SK-N-SH (cell line): ENCODE data around the gene MLLT3. TPM values are rescaled to one million over a fixed set of nuclear protein-coding genes. Genes with fewer than 3 reads are reported as not detected.

Source experiments
- CTCF ChIA-PET: fragments of 300-600, 350-600 bp; formaldehyde crosslinking; extraction: SDS; loops from one replicate; lab custom pipeline; 2021; lab: Yijun Ruan, JAX
- POLR2A ChIA-PET: fragments of 350-600 bp; sonication (Branson Sonifier 250); formaldehyde crosslinking; extraction: SDS; loops from one replicate; lab custom pipeline; 2020; ENCODE audit warnings: antibody characterized with exemption, inconsistent platforms; lab: Yijun Ruan, JAX
- DNase-seq: peaks from one replicate; pipeline ENCODE4 v3.0.0; 2012
- H2AFZ ChIP-seq: fragments of 200-600 bp; sonication (generic); 2 replicates; pipeline ENCODE4 v1.8.1; 2016; ENCODE audit warnings: antibody characterized with exemption, mild to moderate bottlenecking, low read depth
- H3F3A ChIP-seq: fragments of 200-600 bp; sonication (generic); replicated peaks from 2 replicates; pipeline ENCODE3; 2016; ENCODE audit warnings: antibody characterized with exemption, mild to moderate bottlenecking; ENCODE audit not compliant: insufficient read depth
- H3K27ac ChIP-seq, 2 experiments: fragments of 200-500 bp in 1 of 2; fragments of 200-600 bp in 1 of 2; sonication (Bioruptor generic) in 1 of 2; sonication (generic), shearing (Covaris generic) in 1 of 2; 2 replicates each; pipeline versions ENCODE4 v1.5.1 to v1.6.1; 2014 to 2016; ENCODE audit warnings: low read depth in 2 of 2, inconsistent platforms in 1 of 2, low read length in 1 of 2, mild to moderate bottlenecking in 1 of 2, mixed read lengths in 1 of 2
- H3K27me3 ChIP-seq: fragments of 200-600 bp; sonication (generic), shearing (Covaris generic); 2 replicates; pipeline ENCODE4 v1.6.1; 2016; ENCODE audit warnings: mixed run types; ENCODE audit not compliant: insufficient read depth
- H3K36me3 ChIP-seq, 2 experiments: fragments of 200-500 bp in 1 of 2; fragments of 200-600 bp in 1 of 2; sonication (Bioruptor generic) in 1 of 2; sonication (generic) in 1 of 2; replicated peaks in 1 of 2; 2 replicates each; pipeline versions ENCODE3 to v1.5.1; 2014 to 2016; ENCODE audit warnings: low read length in 1 of 2, mild to moderate bottlenecking in 1 of 2; ENCODE audit not compliant: insufficient read depth in 2 of 2, control insufficient read depth in 1 of 2
- H3K4me1 ChIP-seq, 2 experiments: fragments of 200-500 bp in 1 of 2; fragments of 200-600 bp in 1 of 2; sonication (Bioruptor generic) in 1 of 2; sonication (generic), shearing (Covaris generic) in 1 of 2; 2 replicates each; pipeline versions ENCODE4 v1.5.1 to v1.6.1; 2014 to 2016; ENCODE audit warnings: low read depth in 1 of 2, low read length in 1 of 2, mixed run types in 1 of 2; ENCODE audit not compliant: insufficient read depth in 2 of 2, control insufficient read depth in 1 of 2
- H3K4me2 ChIP-seq: fragments of 200-600 bp; sonication (generic), shearing (Covaris generic); 2 replicates; pipeline ENCODE4 v1.6.1; 2017; ENCODE audit warnings: mixed run types
- H3K4me3 ChIP-seq, 2 experiments: fragments of 200-500 bp in 1 of 2; fragments of 200-600 bp in 1 of 2; sonication (Bioruptor generic) in 1 of 2; sonication (generic), shearing (Covaris generic) in 1 of 2; 2 replicates each; pipeline versions ENCODE4 v1.5.1 to v1.8.1; 2014 to 2016; ENCODE audit warnings: low read depth in 2 of 2, inconsistent platforms in 1 of 2, low read length in 1 of 2, mild to moderate bottlenecking in 1 of 2, mixed read lengths in 1 of 2, moderate library complexity in 1 of 2
- H3K79me2 ChIP-seq: fragments of 200-600 bp; sonication (generic); 2 replicates; pipeline ENCODE4 v1.8.1; 2017; ENCODE audit warnings: mild to moderate bottlenecking; ENCODE audit not compliant: insufficient read depth
- H3K9ac ChIP-seq: fragments of 200-600 bp; sonication (generic); 2 replicates; pipeline ENCODE4 v1.6.1; 2017; ENCODE audit warnings: mixed run types
- H3K9me2 ChIP-seq: fragments of 200-600 bp; sonication (generic); 2 replicates; pipeline ENCODE4 v1.6.1; 2017; ENCODE audit warnings: mixed run types
- H3K9me3 ChIP-seq: fragments of 200-600 bp; sonication (generic); 2 replicates; pipeline ENCODE4 v1.6.1; 2017; ENCODE audit warnings: mixed run types, mild to moderate bottlenecking, moderate library complexity
- H4K20me1 ChIP-seq: fragments of 200-600 bp; sonication (generic); 2 replicates; pipeline ENCODE4 v1.6.1; 2017; ENCODE audit warnings: mild to moderate bottlenecking, mixed run types; ENCODE audit not compliant: insufficient read depth
- CTCF ChIP-seq: fragments of 200-600 bp; sonication (generic); IDR thresholded peaks from 2 replicates; pipeline ENCODE4 v1.6.1; 2017; ENCODE audit warnings: antibody characterized with exemption, mild to moderate bottlenecking, moderate library complexity
- FOXM1 ChIP-seq: IDR thresholded peaks from 2 replicates; pipeline ENCODE4 v1.4.0; 2012; ENCODE audit warnings: low read depth, mild to moderate bottlenecking
- GABPA ChIP-seq: IDR thresholded peaks from 2 replicates; pipeline ENCODE4 v1.4.0; 2012; ENCODE audit warnings: low read depth, mild to moderate bottlenecking
- MAX ChIP-seq: IDR thresholded peaks from 2 replicates; pipeline ENCODE4 v1.4.0; 2012; ENCODE audit warnings: low read depth
- MEF2A ChIP-seq: IDR thresholded peaks from 2 replicates; pipeline ENCODE4 v1.4.0; 2012; ENCODE audit warnings: low read depth, borderline replicate concordance
- NFIC ChIP-seq: IDR thresholded peaks from 2 replicates; pipeline ENCODE4 v1.4.0; 2012; ENCODE audit warnings: borderline replicate concordance
- RAD21 ChIP-seq: IDR thresholded peaks from 2 replicates; pipeline ENCODE4 v1.6.1; 2012; ENCODE audit warnings: mild to moderate bottlenecking, low read length
- RCOR1 ChIP-seq: fragments of 150-350 bp; IDR thresholded peaks from 2 replicates; pipeline ENCODE4 v1.6.1; 2017; ENCODE audit warnings: antibody characterized with exemption, low read length
- REST ChIP-seq: IDR thresholded peaks from 2 replicates; pipeline ENCODE4 v1.6.1; 2012; ENCODE audit warnings: mild to moderate bottlenecking, low read depth, low read length, moderate library complexity
- RXRA ChIP-seq: IDR thresholded peaks from 2 replicates; pipeline ENCODE4 v1.4.0; 2012; ENCODE audit warnings: low read depth, mild to moderate bottlenecking, borderline replicate concordance
- SIN3A ChIP-seq: IDR thresholded peaks from 2 replicates; pipeline ENCODE4 v1.6.1; 2012; ENCODE audit warnings: low read depth, mild to moderate bottlenecking, low read length, moderate library complexity, borderline replicate concordance
- SMC3 ChIP-seq: IDR thresholded peaks from 2 replicates; pipeline ENCODE4 v1.6.1; 2012; ENCODE audit warnings: low read depth, low read length, improper control_type of control experiment
- TAF1 ChIP-seq: IDR thresholded peaks from 2 replicates; pipeline ENCODE4 v1.6.1; 2012; ENCODE audit warnings: low read depth, mild to moderate bottlenecking, low read length, moderate library complexity, borderline replicate concordance
- TEAD4 ChIP-seq: IDR thresholded peaks from 2 replicates; pipeline ENCODE4 v1.4.0; 2012; ENCODE audit warnings: mild to moderate bottlenecking, borderline replicate concordance; ENCODE audit not compliant: insufficient read depth
- YY1 ChIP-seq: IDR thresholded peaks from 2 replicates; pipeline ENCODE4 v1.4.0; 2012; ENCODE audit warnings: low read depth, mild to moderate bottlenecking
- WGBS: methylation state at CpG from one replicate; pipeline ENCODE4 v1.1.6; 2017; ENCODE audit warnings: low lambda C conversion rate; 5-methylcytosine and 5-hydroxymethylcytosine counted together
- polyA plus RNA-seq, 3 experiments: library from polyadenylated mRNA; depleted of rRNA; stranded (reverse); fragments of >200 nt; gene quantifications; 2 replicates each; pipeline ENCODE4 v1.2.3, GENCODE V29; 2012
- TF ChIP-seq, protein P1 (sequence below): IDR thresholded peaks from 2 replicates; pipeline ENCODE4; 2012
- TF ChIP-seq, protein P2 (sequence below): IDR thresholded peaks from 2 replicates; pipeline ENCODE4 v1.4.0; 2012; ENCODE audit warnings: low read depth, borderline replicate concordance

The MLLT3 gene
- polyA plus RNA-seq, 1 of the 3 experiments (the other 2 are of a cell fraction): 3.9 TPM

DNA sequence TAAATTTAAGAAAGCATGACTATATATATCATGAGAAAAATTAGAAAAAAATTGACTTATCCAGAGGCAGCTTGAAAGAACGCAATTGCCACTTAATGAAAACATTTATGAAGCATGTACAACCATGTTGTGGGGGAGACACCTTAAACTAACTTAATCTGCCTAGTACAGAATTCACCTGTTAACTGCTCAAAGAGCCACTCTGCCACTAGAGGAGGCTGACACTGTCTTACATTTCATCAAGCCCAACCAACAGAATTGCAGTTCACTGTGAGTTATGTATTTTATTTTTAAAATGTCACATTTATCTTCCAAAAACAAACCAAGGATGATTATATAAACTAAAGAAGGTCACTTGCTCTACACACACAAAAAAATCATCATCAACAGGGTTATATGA, 252.9 kb downstream of the MLLT3 start:
- ChIA-PET POLR2A (no interaction called here), CTCF (interaction anchor here (1.4 kb wide), 1 partner anchor 67 kb away, joined by 3 read pairs; no protein-coding TSS in a partner anchor)
- Histone ChIP-seq H3K4me2 (no peak overlapping the region), H3K4me1 (peaks cover 0 to 4% of the 10 kb centered on the region in 2 experiments; a peak in 1 of 4 replicates), H2AFZ (no peak overlapping the region), H3K9me3 (no peaks in the 10 kb centered on the region), H3K9ac (no peak overlapping the region), H3K36me3 (no peaks in the 10 kb centered on the region), H3K4me3 (no peak overlapping the region), H3K9me2 (no peaks in the 10 kb centered on the region), H3K79me2 (no peaks in the 10 kb centered on the region), H3K27me3 (no peaks in the 10 kb centered on the region), H4K20me1 (no peaks in the 10 kb centered on the region), H3F3A (no peaks in the 10 kb centered on the region), H3K27ac (no peak overlapping the region)
- 95% methylated on average over 1 of the region's 1 CpG for WGBS
- no peak for DNase-seq
- TF ChIP-seq CTCF (no peak), SIN3A (no peak), MEF2A (no peak), YY1 (no peak), REST (no peak), MAX (no peak), RXRA (no peak), NFIC (no peak), TAF1 (no peak), SMC3 (no peak), TEAD4 (no peak), GABPA (no peak), RCOR1 (no peak), FOXM1 (no peak), RAD21 (no peak)
- TF ChIP-seq, protein P1, sequence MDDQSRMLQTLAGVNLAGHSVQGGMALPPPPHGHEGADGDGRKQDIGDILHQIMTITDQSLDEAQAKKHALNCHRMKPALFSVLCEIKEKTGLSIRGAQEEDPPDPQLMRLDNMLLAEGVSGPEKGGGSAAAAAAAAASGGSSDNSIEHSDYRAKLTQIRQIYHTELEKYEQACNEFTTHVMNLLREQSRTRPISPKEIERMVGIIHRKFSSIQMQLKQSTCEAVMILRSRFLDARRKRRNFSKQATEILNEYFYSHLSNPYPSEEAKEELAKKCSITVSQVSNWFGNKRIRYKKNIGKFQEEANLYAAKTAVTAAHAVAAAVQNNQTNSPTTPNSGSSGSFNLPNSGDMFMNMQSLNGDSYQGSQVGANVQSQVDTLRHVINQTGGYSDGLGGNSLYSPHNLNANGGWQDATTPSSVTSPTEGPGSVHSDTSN: no peak
- TF ChIP-seq, protein P2, sequence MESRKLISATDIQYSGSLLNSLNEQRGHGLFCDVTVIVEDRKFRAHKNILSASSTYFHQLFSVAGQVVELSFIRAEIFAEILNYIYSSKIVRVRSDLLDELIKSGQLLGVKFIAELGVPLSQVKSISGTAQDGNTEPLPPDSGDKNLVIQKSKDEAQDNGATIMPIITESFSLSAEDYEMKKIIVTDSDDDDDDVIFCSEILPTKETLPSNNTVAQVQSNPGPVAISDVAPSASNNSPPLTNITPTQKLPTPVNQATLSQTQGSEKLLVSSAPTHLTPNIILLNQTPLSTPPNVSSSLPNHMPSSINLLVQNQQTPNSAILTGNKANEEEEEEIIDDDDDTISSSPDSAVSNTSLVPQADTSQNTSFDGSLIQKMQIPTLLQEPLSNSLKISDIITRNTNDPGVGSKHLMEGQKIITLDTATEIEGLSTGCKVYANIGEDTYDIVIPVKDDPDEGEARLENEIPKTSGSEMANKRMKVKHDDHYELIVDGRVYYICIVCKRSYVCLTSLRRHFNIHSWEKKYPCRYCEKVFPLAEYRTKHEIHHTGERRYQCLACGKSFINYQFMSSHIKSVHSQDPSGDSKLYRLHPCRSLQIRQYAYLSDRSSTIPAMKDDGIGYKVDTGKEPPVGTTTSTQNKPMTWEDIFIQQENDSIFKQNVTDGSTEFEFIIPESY: no peak
